H9 (cell line): ENCODE measurements around the gene ZNF232. TPM values are rescaled to one million over a fixed set of nuclear protein-coding genes. Genes with fewer than 3 reads are reported as not detected.
"Not testable (repeated sequence)": the region's sequence is repeated elsewhere in the genome, so short reads cannot be mapped to it uniquely, and the experiment has no call there.

Experiments used
- DNase-seq: peaks from one replicate; pipeline ENCODE4 v3.0.0-alpha.2; 2017
- H2AFZ ChIP-seq: one replicate; pipeline ENCODE4 v1.6.1; 2013; ENCODE audit warnings: mild to moderate bottlenecking, low read length, control low read depth, moderate library complexity
- H2AK5ac ChIP-seq: 2 replicates; pipeline ENCODE4 v1.6.1; 2013; ENCODE audit warnings: low read length, control low read depth, mixed read lengths; ENCODE audit not compliant: insufficient read length
- H2BK120ac ChIP-seq: one replicate; pipeline ENCODE4 v1.6.1; 2013; ENCODE audit warnings: low read depth, mild to moderate bottlenecking, low read length, control low read depth, inconsistent platforms; ENCODE audit not compliant: poor library complexity, severe bottlenecking
- H2BK12ac ChIP-seq: 2 replicates; pipeline ENCODE4 v1.6.1; 2013; ENCODE audit warnings: low read length, control low read depth, mixed read lengths, low read depth; ENCODE audit not compliant: insufficient read length
- H2BK15ac ChIP-seq: 2 replicates; pipeline ENCODE4 v1.6.1; 2013; ENCODE audit warnings: low read depth, low read length, control low read depth
- H2BK20ac ChIP-seq: one replicate; pipeline ENCODE4 v1.6.1; 2013; ENCODE audit warnings: low read depth, mild to moderate bottlenecking, low read length, control low read depth, inconsistent platforms; ENCODE audit not compliant: poor library complexity, severe bottlenecking
- H2BK5ac ChIP-seq: 2 replicates; pipeline ENCODE4 v1.6.1; 2013; ENCODE audit warnings: low read length, control low read depth, mixed read lengths; ENCODE audit not compliant: insufficient read length
- H3K14ac ChIP-seq: 2 replicates; pipeline ENCODE4 v1.6.1; 2013; ENCODE audit warnings: low read length, control low read depth; ENCODE audit not compliant: insufficient read depth
- H3K18ac ChIP-seq: 2 replicates; pipeline ENCODE4 v1.6.1; 2013; ENCODE audit warnings: low read depth, mild to moderate bottlenecking, mixed read lengths, low read length, control low read depth; ENCODE audit not compliant: insufficient read length
- H3K23ac ChIP-seq: 2 replicates; pipeline ENCODE4 v1.6.1; 2013; ENCODE audit warnings: low read length, control low read depth, mixed read lengths, low read depth; ENCODE audit not compliant: insufficient read length
- H3K23me2 ChIP-seq: 2 replicates; pipeline ENCODE4 v1.6.1; 2013; ENCODE audit warnings: low read depth, mild to moderate bottlenecking, mixed read lengths, low read length, control low read depth; ENCODE audit not compliant: insufficient read length, poor library complexity, severe bottlenecking
- H3K27ac ChIP-seq: 2 replicates; pipeline ENCODE4 v1.5.1; 2013; ENCODE audit warnings: low read length, control low read depth, mixed read lengths, low read depth; ENCODE audit not compliant: insufficient read length
- H3K27me3 ChIP-seq: 2 replicates; pipeline ENCODE4 v1.6.1; 2013; ENCODE audit warnings: low read length, control low read depth, inconsistent platforms; ENCODE audit not compliant: insufficient read depth
- H3K4ac ChIP-seq: 2 replicates; pipeline ENCODE4 v1.6.1; 2013; ENCODE audit warnings: low read depth, mild to moderate bottlenecking, control low read depth, inconsistent platforms, low read length, moderate library complexity
- H3K4me1 ChIP-seq: 2 replicates; pipeline ENCODE4 v1.6.1; 2013; ENCODE audit warnings: low read length, control low read depth, inconsistent platforms; ENCODE audit not compliant: insufficient read depth
- H3K4me2 ChIP-seq: 2 replicates; pipeline ENCODE4 v1.6.1; 2013; ENCODE audit warnings: low read length, control low read depth, mixed read lengths; ENCODE audit not compliant: insufficient read length, insufficient read depth
- H3K56ac ChIP-seq: 2 replicates; pipeline ENCODE4 v1.6.1; 2013; ENCODE audit warnings: low read depth, mild to moderate bottlenecking, mixed read lengths, low read length, control low read depth; ENCODE audit not compliant: insufficient read length
- H3K79me1 ChIP-seq: 2 replicates; pipeline ENCODE4 v1.6.1; 2013; ENCODE audit warnings: low read depth, mild to moderate bottlenecking, moderate library complexity, low read length, control low read depth, inconsistent platforms; ENCODE audit not compliant: insufficient read depth, poor library complexity, severe bottlenecking
- H3K79me2 ChIP-seq: 2 replicates; pipeline ENCODE4 v1.6.1; 2013; ENCODE audit warnings: low read length, control low read depth, inconsistent platforms; ENCODE audit not compliant: insufficient read depth
- H3K9ac ChIP-seq: 2 replicates; pipeline ENCODE4 v1.6.1; 2013; ENCODE audit warnings: low read length, control low read depth, mixed read lengths; ENCODE audit not compliant: insufficient read length; ENCODE audit errors: extremely low read depth
- H3K9me3 ChIP-seq: one replicate; pipeline ENCODE4 v1.6.1; 2013; ENCODE audit warnings: low read depth, low read length, inconsistent platforms; ENCODE audit not compliant: control insufficient read depth
- H3T11ph ChIP-seq: one replicate; pipeline ENCODE4 v1.6.1; 2013; ENCODE audit warnings: mild to moderate bottlenecking, low read length, control low read depth, inconsistent platforms
- H4K20me1 ChIP-seq: one replicate; pipeline ENCODE4 v1.6.1; 2013; ENCODE audit not compliant: control insufficient read depth, insufficient read length, insufficient read depth
- H4K5ac ChIP-seq: 2 replicates; pipeline ENCODE4 v1.6.1; 2013; ENCODE audit warnings: low read depth, mild to moderate bottlenecking, mixed read lengths, low read length, control low read depth; ENCODE audit not compliant: insufficient read length
- H4K8ac ChIP-seq: replicated peaks from 2 replicates; pipeline ENCODE4 v1.6.1; 2013; ENCODE audit warnings: low read length, control low read depth, mixed read lengths, low read depth; ENCODE audit not compliant: insufficient read length
- H4K91ac ChIP-seq: 2 replicates; pipeline ENCODE4 v1.6.1; 2013; ENCODE audit warnings: low read depth, mild to moderate bottlenecking, moderate library complexity, mixed read lengths, low read length, control low read depth; ENCODE audit not compliant: insufficient read length
- H3K27ac Mint-ChIP-seq, 3 experiments: 2 replicates in 2 of 3; 3 replicates in 1 of 3; pipeline ENCODE4 v1.8.0; 2020 to 2021; ENCODE audit warnings: mixed read lengths in 3 of 3, mild to moderate bottlenecking in 1 of 3, moderate library complexity in 1 of 3
- H3K27me3 Mint-ChIP-seq: 2 replicates; pipeline ENCODE4 v1.8.0; 2021; ENCODE audit warnings: low read depth, mild to moderate bottlenecking, moderate library complexity, mixed read lengths
- H3K36me3 Mint-ChIP-seq, 3 experiments: 2 replicates in 2 of 3; 3 replicates in 1 of 3; pipeline ENCODE4 v1.8.0; 2020 to 2021; ENCODE audit warnings: low read depth in 3 of 3, mixed read lengths in 3 of 3; ENCODE audit not compliant: insufficient read depth in 1 of 3
- H3K4me1 Mint-ChIP-seq, 2 experiments: 2 replicates each; pipeline ENCODE4 v1.8.0; 2020; ENCODE audit warnings: mixed read lengths in 2 of 2
- H3K4me3 Mint-ChIP-seq, 2 experiments: 2 replicates in 1 of 2; 3 replicates in 1 of 2; pipeline ENCODE4 v1.8.0; 2020 to 2021; ENCODE audit warnings: mild to moderate bottlenecking in 2 of 2, mixed read lengths in 2 of 2, moderate library complexity in 1 of 2
- H3K9me3 Mint-ChIP-seq, 2 experiments: 2 replicates in 1 of 2; 3 replicates in 1 of 2; pipeline ENCODE4 v1.8.0; 2020; ENCODE audit warnings: mild to moderate bottlenecking in 2 of 2, mixed read lengths in 2 of 2, moderate library complexity in 1 of 2
- WGBS: extraction: QIAGEN DNeasy Blood & Tissue Kit; methylation state at CpG from one replicate; pipeline ENCODE4 v1.1.7; 2013; ENCODE audit warnings: missing lambda C conversion rate, low lambda C conversion rate, mixed read lengths; ENCODE audit not compliant: insufficient read length; ENCODE audit errors: extremely low coverage; 5-methylcytosine and 5-hydroxymethylcytosine counted together
- total RNA-seq: library from RNA; stranded (reverse); gene quantifications from 2 replicates; pipeline ENCODE4 v1.2.1, GENCODE V29; 2021
- TF ChIP-seq, protein P1 (sequence below): fragments of 200-600 bp; sonication (generic); conservative IDR thresholded peaks from 3 replicates; pipeline ENCODE4 v1.8.0; 2021; ENCODE audit warnings: antibody characterized with exemption, mild to moderate bottlenecking

ZNF232 gene
- total RNA-seq, 1 experiment from 2014 or later, result 46.4 TPM

DNA sequence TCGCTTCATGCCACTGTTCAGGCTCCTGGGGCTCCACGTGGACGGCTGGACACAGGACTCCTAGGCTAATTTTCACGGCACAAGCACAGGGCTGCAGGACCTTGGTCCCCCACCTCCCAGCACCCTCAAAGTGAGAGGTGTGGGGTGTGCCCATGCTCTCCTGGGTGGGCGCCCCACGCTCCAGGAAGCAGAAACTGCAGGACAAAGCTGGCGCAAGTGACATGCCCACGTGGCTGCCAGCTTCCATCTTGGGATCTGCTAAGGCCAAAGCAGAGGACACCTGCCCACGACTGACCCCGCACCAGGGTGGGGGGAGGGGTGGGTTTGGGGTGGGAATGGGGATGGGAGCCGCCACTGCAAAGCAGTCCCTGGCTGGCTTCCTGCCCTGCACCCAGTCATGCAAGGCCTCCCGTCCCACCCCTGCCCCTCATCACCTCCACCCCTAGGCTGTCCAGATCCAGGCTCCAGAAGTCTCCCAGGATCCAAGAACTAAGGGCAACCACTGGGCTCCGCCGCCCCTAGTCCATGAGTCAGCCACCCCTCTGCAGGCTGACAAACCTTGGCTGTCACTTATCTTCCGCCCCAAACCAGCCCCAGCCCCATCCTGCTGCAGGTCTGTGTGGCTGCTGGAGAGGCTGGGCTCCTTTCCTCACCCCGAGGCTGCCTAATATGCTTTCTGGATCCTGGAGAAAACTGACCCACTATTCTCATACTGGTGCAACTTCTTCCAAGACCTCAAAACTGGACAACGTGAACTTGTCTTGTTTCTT is 15.2 kb upstream of the ZNF232 start:
- H2BK15ac ChIP-seq, result no peak overlapping the region
- H4K5ac ChIP-seq, result no peak overlapping the region
- H3K14ac ChIP-seq, result no peak overlapping the region
- H3K27ac ChIP-seq, result no peak overlapping the region
- no peaks in the 10 kb centered on the region for H3K4me1 ChIP-seq
- peaks cover 9% of the 10 kb centered on the region for H3K23me2 ChIP-seq
- Mint-ChIP-seq H3K9me3 (peaks cover 0 to 2% of the 10 kb centered on the region in 2 experiments; a peak in 1 of 5 replicates), H3K27ac (peak overlapping the region in 1 of 3 experiments; percentile 13; a peak in 1 of 7 replicates), H3K36me3 (peaks cover 0 to 3% (median 0%) of the 10 kb centered on the region in 3 experiments; a peak in 2 of 7 replicates), H3K27me3 (peaks cover 41% of the 10 kb centered on the region), H3K4me1 (peaks cover 3% of the 10 kb centered on the region in 2 experiments; a peak in 3 of 4 replicates), H3K4me3 (no peak overlapping the region)
- H4K20me1 ChIP-seq, result no peaks in the 10 kb centered on the region
- no peaks in the 10 kb centered on the region for H3K79me2 ChIP-seq
- H4K8ac ChIP-seq, result no peak overlapping the region
- H3K56ac ChIP-seq, result no peak overlapping the region
- no peak overlapping the region for H2BK20ac ChIP-seq
- H4K91ac ChIP-seq, result no peak overlapping the region
- H2BK120ac ChIP-seq, result no peak overlapping the region
- TF ChIP-seq, protein P1, sequence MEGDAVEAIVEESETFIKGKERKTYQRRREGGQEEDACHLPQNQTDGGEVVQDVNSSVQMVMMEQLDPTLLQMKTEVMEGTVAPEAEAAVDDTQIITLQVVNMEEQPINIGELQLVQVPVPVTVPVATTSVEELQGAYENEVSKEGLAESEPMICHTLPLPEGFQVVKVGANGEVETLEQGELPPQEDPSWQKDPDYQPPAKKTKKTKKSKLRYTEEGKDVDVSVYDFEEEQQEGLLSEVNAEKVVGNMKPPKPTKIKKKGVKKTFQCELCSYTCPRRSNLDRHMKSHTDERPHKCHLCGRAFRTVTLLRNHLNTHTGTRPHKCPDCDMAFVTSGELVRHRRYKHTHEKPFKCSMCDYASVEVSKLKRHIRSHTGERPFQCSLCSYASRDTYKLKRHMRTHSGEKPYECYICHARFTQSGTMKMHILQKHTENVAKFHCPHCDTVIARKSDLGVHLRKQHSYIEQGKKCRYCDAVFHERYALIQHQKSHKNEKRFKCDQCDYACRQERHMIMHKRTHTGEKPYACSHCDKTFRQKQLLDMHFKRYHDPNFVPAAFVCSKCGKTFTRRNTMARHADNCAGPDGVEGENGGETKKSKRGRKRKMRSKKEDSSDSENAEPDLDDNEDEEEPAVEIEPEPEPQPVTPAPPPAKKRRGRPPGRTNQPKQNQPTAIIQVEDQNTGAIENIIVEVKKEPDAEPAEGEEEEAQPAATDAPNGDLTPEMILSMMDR, result no peak
- no peak overlapping the region for H2AFZ ChIP-seq
- H3K4me2 ChIP-seq, result no peak overlapping the region
- no peak overlapping the region for H3K9ac ChIP-seq
- no peak overlapping the region for H2BK12ac ChIP-seq
- no peak overlapping the region for H2AK5ac ChIP-seq
- no peak overlapping the region for H2BK5ac ChIP-seq
- no CpG with 5 or more reads among the region's 17 CpGs for WGBS
- H3K9me3 ChIP-seq, result no peaks in the 10 kb centered on the region
- H3K4ac ChIP-seq, result no peak overlapping the region
- no peak overlapping the region for H3K18ac ChIP-seq
- no peak overlapping the region for H3K23ac ChIP-seq
- no peak overlapping the region for H3T11ph ChIP-seq
- H3K27me3 ChIP-seq, result no peaks in the 10 kb centered on the region; the same call in 1 of the 2 replicates
- DNase-seq, result no peak
- no peaks in the 10 kb centered on the region for H3K79me1 ChIP-seq

DNA sequence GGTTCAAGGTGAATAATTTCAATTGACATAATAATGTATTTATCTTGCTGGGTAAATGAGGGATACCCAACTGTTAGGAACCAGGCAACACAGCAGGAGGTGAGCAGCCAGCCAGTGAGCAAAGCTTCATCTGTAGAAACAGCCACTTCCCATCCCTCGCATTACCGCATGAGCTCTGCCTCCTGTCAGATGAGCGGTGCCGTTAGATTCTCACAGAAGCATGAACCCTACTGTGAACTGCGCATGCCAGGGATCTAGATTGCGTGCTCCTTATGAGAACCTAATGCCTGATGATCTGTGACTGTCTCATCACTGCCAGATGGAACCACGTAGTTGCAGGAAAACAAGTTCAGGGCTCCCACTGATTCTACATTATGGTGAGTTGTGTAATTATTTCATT is 13.2 kb upstream of the ZNF232 start:
- H4K20me1 ChIP-seq, H2AFZ ChIP-seq, H3K79me1 ChIP-seq, H2BK15ac ChIP-seq, H3K23me2 ChIP-seq, H3K56ac ChIP-seq, H3K9me3 Mint-ChIP-seq, H3K14ac ChIP-seq, H3K4me1 Mint-ChIP-seq, H4K8ac ChIP-seq, H3K4me2 ChIP-seq, H2BK20ac ChIP-seq, H3K79me2 ChIP-seq, H3K36me3 Mint-ChIP-seq, H3K4me3 Mint-ChIP-seq, H3K9ac ChIP-seq, H3K4ac ChIP-seq, H3T11ph ChIP-seq, H2BK12ac ChIP-seq, H3K9me3 ChIP-seq, H2AK5ac ChIP-seq, DNase-seq, H4K5ac ChIP-seq, H2BK5ac ChIP-seq, H2BK120ac ChIP-seq, H3K27ac ChIP-seq, H4K91ac ChIP-seq, H3K23ac ChIP-seq, H3K27ac Mint-ChIP-seq, H3K27me3 ChIP-seq, H3K18ac ChIP-seq, H3K4me1 ChIP-seq: not testable (repeated sequence)
- whole genome bisulfite sequencing, result no CpG with 5 or more reads among the region's 7 CpGs
- H3K27me3 Mint-ChIP-seq, result peaks cover 55% of the 10 kb centered on the region
